Measurements from ENCODE around the gene OR5AU1. TPM values are rescaled to one million over a fixed set of nuclear protein-coding genes. Genes with fewer than 3 reads are reported as not detected.

OR5AU1 gene
- total RNA-seq (2014; rRNA removed; shearing (Covaris generic)), result 0.03 TPM in 1 of 2 replicates, not detected in the other

GRCh38 chr14:21155963-21156362 lies at the start of gene OR5AU1:
Gene OR5AU1, minus strand, starts transcription at chr14:21156063. Its CDS starts 191 bp downstream, at chr14:21155872.
- H3K4me1 ChIP-seq, result no peaks in the 10 kb centered on the region
- no peaks in the 10 kb centered on the region for H3K36me3 ChIP-seq
- H3K9me3 ChIP-seq (replicated peaks), result no peaks in the 10 kb centered on the region
- H3K4me3 ChIP-seq, result no peak within 1 kb of the TSS
- no peak for DNase-seq
- no peak within 1 kb of the TSS for H3K27ac ChIP-seq
- 0 out of 2 replicates have a peak, but pooled peaks cover 4% of the 10 kb centered on the region for H3K27me3 ChIP-seq

GRCh38 chr14:21205026-21205677 lies 49.3 kb upstream of the OR5AU1 start:
- Histone ChIP-seq H3K9me3 (replicated peaks) (no peaks in the 10 kb centered on the region), H3K27ac (no peak overlapping the region), H3K4me1 (no peaks in the 10 kb centered on the region), H3K36me3 (peaks cover 65% of the 10 kb centered on the region), H3K27me3 (no peaks in the 10 kb centered on the region), H3K4me3 (no peak overlapping the region)
- DNase-seq, result no peak

GRCh38 chr14:21204167-21205025 lies 48.5 kb upstream of the OR5AU1 start:
- Histone ChIP-seq H3K27ac (no peak overlapping the region), H3K27me3 (no peaks in the 10 kb centered on the region), H3K36me3 (peaks cover 58% of the 10 kb centered on the region), H3K4me1 (no peaks in the 10 kb centered on the region), H3K4me3 (no peak overlapping the region), H3K9me3 (replicated peaks) (no peaks in the 10 kb centered on the region)
- DNase-seq, result no peak

- H3K4me3 ChIP-seq, result no peak overlapping the region
- no peaks in the 10 kb centered on the region for H3K27me3 ChIP-seq
- DNase-seq, result no peak
- H3K4me1 ChIP-seq, result no peaks in the 10 kb centered on the region
- H3K36me3 ChIP-seq, result peaks cover 50% of the 10 kb centered on the region
- H3K27ac ChIP-seq, result no peak overlapping the region
- no peaks in the 10 kb centered on the region for H3K9me3 ChIP-seq (replicated peaks)
These were observed 47.8 kb upstream of the OR5AU1 start for GRCh38 chr14:21203470-21204166.

GRCh38 chr14:21202463-21203358 lies 46.8 kb upstream of the OR5AU1 start:
- Histone ChIP-seq H3K27ac (no peak overlapping the region), H3K4me3 (no peak overlapping the region), H3K36me3 (peaks cover 41% of the 10 kb centered on the region), H3K4me1 (no peaks in the 10 kb centered on the region), H3K9me3 (replicated peaks) (peaks cover 1% of the 10 kb centered on the region; the same call in 1 of the 2 replicates), H3K27me3 (no peaks in the 10 kb centered on the region)
- no peak for DNase-seq

GRCh38 chr14:21201732-21202462 lies 46.0 kb upstream of the OR5AU1 start:
- Histone ChIP-seq H3K4me3 (no peak overlapping the region), H3K9me3 (replicated peaks) (peaks cover 7% of the 10 kb centered on the region; the same call in 1 of the 2 replicates), H3K4me1 (no peaks in the 10 kb centered on the region), H3K27ac (no peak overlapping the region), H3K36me3 (peaks cover 33% of the 10 kb centered on the region), H3K27me3 (no peaks in the 10 kb centered on the region)
- no peak for DNase-seq

- Histone ChIP-seq H3K36me3 (peaks cover 23% of the 10 kb centered on the region), H3K27me3 (no peaks in the 10 kb centered on the region), H3K9me3 (replicated peaks) (peaks cover 7% of the 10 kb centered on the region; the same call in 1 of the 2 replicates), H3K4me3 (no peak overlapping the region), H3K27ac (no peak overlapping the region), H3K4me1 (no peaks in the 10 kb centered on the region)
- no peak for DNase-seq
These were observed 45.0 kb upstream of the OR5AU1 start for GRCh38 chr14:21200752-21201461.

- peaks cover 7% of the 10 kb centered on the region; the same call in 1 of the 2 replicates for H3K9me3 ChIP-seq (replicated peaks)
- no peak for DNase-seq
- H3K4me1 ChIP-seq, result no peaks in the 10 kb centered on the region
- H3K36me3 ChIP-seq, result peaks cover 13% of the 10 kb centered on the region
- no peaks in the 10 kb centered on the region for H3K27me3 ChIP-seq
- no peak overlapping the region for H3K4me3 ChIP-seq
- H3K27ac ChIP-seq, result no peak overlapping the region
These were observed 44.0 kb upstream of the OR5AU1 start for GRCh38 chr14:21199611-21200560.

- H3K36me3 ChIP-seq, result peaks cover 3% of the 10 kb centered on the region; the same call in 1 of the 2 replicates
- H3K9me3 ChIP-seq (replicated peaks), result peaks cover 7% of the 10 kb centered on the region; the same call in 1 of the 2 replicates
- no peaks in the 10 kb centered on the region for H3K27me3 ChIP-seq
- H3K4me1 ChIP-seq, result peaks cover under 1% of the 10 kb centered on the region; the same call in 1 of the 2 replicates
- no peak overlapping the region for H3K4me3 ChIP-seq
- H3K27ac ChIP-seq, result no peak overlapping the region
- no peak for DNase-seq
These were observed 41.7 kb upstream of the OR5AU1 start for GRCh38 chr14:21197418-21198205.

GRCh38 chr14:21194597-21194996 lies 38.7 kb upstream of the OR5AU1 start:
- H3K4me1 ChIP-seq, result peaks cover 8% of the 10 kb centered on the region; the same call in 1 of the 2 replicates
- H3K27me3 ChIP-seq, result no peaks in the 10 kb centered on the region
- H3K9me3 ChIP-seq (replicated peaks), result peaks cover 7% of the 10 kb centered on the region; the same call in 1 of the 2 replicates
- no peak overlapping the region for H3K4me3 ChIP-seq
- DNase-seq, result no peak
- H3K36me3 ChIP-seq, result no peaks in the 10 kb centered on the region
- H3K27ac ChIP-seq, result no peak overlapping the region

- H3K4me1 ChIP-seq, result peaks cover 8% of the 10 kb centered on the region; the same call in 1 of the 2 replicates
- H3K36me3 ChIP-seq, result no peaks in the 10 kb centered on the region
- DNase-seq, result peak in 1 of 2 experiments; percentile 23
- no peak overlapping the region for H3K4me3 ChIP-seq
- peaks cover 7% of the 10 kb centered on the region; the same call in 1 of the 2 replicates for H3K9me3 ChIP-seq (replicated peaks)
- H3K27me3 ChIP-seq, result no peaks in the 10 kb centered on the region
- H3K27ac ChIP-seq, result no peak overlapping the region
These were observed 37.1 kb upstream of the OR5AU1 start for GRCh38 chr14:21192875-21193535.

Measured in SJCRH30 (cell line).